NCI-H774 (cell line): ENCODE data around the gene PPAN.

Source experiments
- DNase-seq: peaks from one replicate; lab custom pipeline; 2025; lab: John Stamatoyannopoulos, UW

Gene PPAN

GRCh38 chr19:10141479-10141878 lies 35.3 kb downstream of the PPAN start:
- no peak for DNase-seq

GRCh38 chr19:10141973-10142372 lies 35.8 kb downstream of the PPAN start:
- DNase-seq = no peak

- no peak for DNase-seq
These were observed 36.7 kb downstream of the PPAN start for GRCh38 chr19:10142701-10143375.

- no peak for DNase-seq
These were observed 37.5 kb downstream of the PPAN start for GRCh38 chr19:10143681-10144080.

- DNase-seq = no peak
These were observed 38.2 kb downstream of the PPAN start for GRCh38 chr19:10144361-10144760.

- DNase-seq = no peak
These were observed 38.9 kb downstream of the PPAN start for GRCh38 chr19:10145031-10145430.

- DNase-seq = no peak
These were observed 40.0 kb downstream of the PPAN start for GRCh38 chr19:10146142-10146541.

- DNase-seq = no peak
These were observed 43.3 kb downstream of the PPAN start for GRCh38 chr19:10149427-10149826.

- no peak for DNase-seq
These were observed 45.4 kb downstream of the PPAN start for GRCh38 chr19:10151521-10151920.

GRCh38 chr19:10152100-10152499 lies 45.9 kb downstream of the PPAN start:
- no peak for DNase-seq

- DNase-seq = no peak
These were observed 49.7 kb downstream of the PPAN start for GRCh38 chr19:10155839-10156238.

- DNase-seq = no peak
These were observed 51.9 kb downstream of the PPAN start for GRCh38 chr19:10158071-10158470.

GRCh38 chr19:10158485-10158884 lies 52.3 kb downstream of the PPAN start:
- DNase-seq = no peak

- DNase-seq = no peak
These were observed 53.4 kb downstream of the PPAN start for GRCh38 chr19:10159610-10160009.
